ENCODE results near the gene NFYA. TPM values are rescaled to one million over a fixed set of nuclear protein-coding genes. Genes with fewer than 3 reads are reported as not detected.

NFYA gene
- total RNA-seq, 2 experiments from 2014 or later = 26.7 to 27.3 TPM

GRCh38 chr6:41085182-41085581, 12.4 kb downstream of the NFYA start:
- no peak for DNase-seq
- peaks cover 47% of the 10 kb centered on the region for H3K4me1 Mint-ChIP-seq (ENCODE audit: low read depth)
- H3K36me3 Mint-ChIP-seq (ENCODE audit: low read depth) = peaks cover 97% of the 10 kb centered on the region
- no peaks in the 10 kb centered on the region for H3K27me3 Mint-ChIP-seq
- ChIA-PET POLR2A (no interaction called here), CTCF (no interaction called here)
- TF ChIP-seq CTCF (IDR thresholded peaks at IDR 0.05) = no peak
- ATAC-seq (ENCODE audit: poor library complexity) = no peak
- Histone ChIP-seq H3K36me3 (ENCODE audit: insufficient read depth, low read length) (peaks cover 69% of the 10 kb centered on the region), H3K27ac (ENCODE audit: low read depth in 1 of 2, low read length in 2 of 2) (no peak overlapping the region), H3K4me3 (ENCODE audit: low read length) (no peak overlapping the region), H3K27me3 (ENCODE audit: control insufficient read depth in 1 of 2, insufficient read depth in 2 of 2, low read length in 2 of 2) (no peaks in the 10 kb centered on the region), H3K4me1 (ENCODE audit: insufficient read depth, low read length) (peaks cover 8% of the 10 kb centered on the region), H3K9me3 (ENCODE audit: control insufficient read depth in 1 of 2, insufficient read depth in 1 of 2, low read length in 2 of 2) (no peaks in the 10 kb centered on the region)
- H3K9me3 Mint-ChIP-seq = no peaks in the 10 kb centered on the region
- intact Hi-C loops (cut with DNase I, micrococcal nuclease) = no loop called here
- no peak overlapping the region for H3K27ac Mint-ChIP-seq
- no peak overlapping the region for H3K4me3 Mint-ChIP-seq

- peaks cover 15% of the 10 kb centered on the region for H3K4me1 Mint-ChIP-seq (ENCODE audit: low read depth)
- no peak overlapping the region for H3K27ac Mint-ChIP-seq
- intact Hi-C loops (cut with DNase I, micrococcal nuclease) = no loop called here
- H3K9me3 Mint-ChIP-seq = no peaks in the 10 kb centered on the region
- Histone ChIP-seq H3K9me3 (ENCODE audit: control insufficient read depth in 1 of 2, insufficient read depth in 1 of 2, low read length in 2 of 2) (no peaks in the 10 kb centered on the region), H3K27ac (ENCODE audit: low read depth in 1 of 2, low read length in 2 of 2) (no peak overlapping the region), H3K4me1 (ENCODE audit: insufficient read depth, low read length) (no peaks in the 10 kb centered on the region), H3K36me3 (ENCODE audit: insufficient read depth, low read length) (peaks cover 83% of the 10 kb centered on the region), H3K4me3 (ENCODE audit: low read length) (no peak overlapping the region), H3K27me3 (ENCODE audit: control insufficient read depth in 1 of 2, insufficient read depth in 2 of 2, low read length in 2 of 2) (no peaks in the 10 kb centered on the region)
- POLR2A ChIA-PET = no interaction called here
- DNase-seq (no peak), ATAC-seq (ENCODE audit: poor library complexity) (no peak)
- H3K36me3 Mint-ChIP-seq (ENCODE audit: low read depth) = peaks cover 93% of the 10 kb centered on the region
- no peak for TF ChIP-seq CTCF (IDR thresholded peaks at IDR 0.05)
- no peak overlapping the region for H3K4me3 Mint-ChIP-seq
- CTCF ChIA-PET = interaction anchor here (0.7 kb wide), 1 partner anchor 16 kb away, joined by 4 read pairs; the partner anchor contains the start of gene NFYA
- no peaks in the 10 kb centered on the region for H3K27me3 Mint-ChIP-seq
Observed at GRCh38 chr6:41088451-41088850, 15.7 kb downstream of the NFYA start.

- POLR2A ChIA-PET = no interaction called here
- H3K4me3 ChIP-seq (ENCODE audit: low read length) = no peak overlapping the region
- no peaks in the 10 kb centered on the region for H3K9me3 Mint-ChIP-seq
Observed at GRCh38 chr6:41090841-41091761, 18.3 kb downstream of the NFYA start.

More at GRCh38 chr6:41090841-41091761, 18.3 kb downstream of the NFYA start:
- no peak for TF ChIP-seq CTCF (IDR thresholded peaks at IDR 0.05)
- Mint-ChIP-seq H3K4me3 (no peak overlapping the region), H3K27me3 (no peaks in the 10 kb centered on the region), H3K27ac (no peak overlapping the region), H3K36me3 (ENCODE audit: low read depth) (peaks cover 93% of the 10 kb centered on the region), H3K4me1 (ENCODE audit: low read depth) (peaks cover 7% of the 10 kb centered on the region)
- H3K9me3 ChIP-seq (ENCODE audit: control insufficient read depth in 1 of 2, insufficient read depth in 1 of 2, low read length in 2 of 2) = no peaks in the 10 kb centered on the region
- H3K27me3 ChIP-seq (ENCODE audit: control insufficient read depth in 1 of 2, insufficient read depth in 2 of 2, low read length in 2 of 2) = no peaks in the 10 kb centered on the region
- intact Hi-C loops (cut with DNase I, micrococcal nuclease) = loop anchor here in 1 of 2 experiments (5.0 kb wide), 2 partner anchors 91 to 226 kb away; no protein-coding TSS in a partner anchor
- peaks cover 83% of the 10 kb centered on the region for H3K36me3 ChIP-seq (ENCODE audit: insufficient read depth, low read length)
- no peaks in the 10 kb centered on the region for H3K4me1 ChIP-seq (ENCODE audit: insufficient read depth, low read length)
- H3K27ac ChIP-seq (ENCODE audit: low read depth in 1 of 2, low read length in 2 of 2) = no peak overlapping the region
- ATAC-seq (ENCODE audit: poor library complexity) = no peak
- CTCF ChIA-PET = interaction anchor here (1.0 kb wide), 1 partner anchor 91 kb away, joined by 3 read pairs; no protein-coding TSS in a partner anchor
- DNase-seq = no peak
